ENCODE measurements around the gene PMVK. TPM values are rescaled to one million over a fixed set of nuclear protein-coding genes. Genes with fewer than 3 reads are reported as not detected.

Gene PMVK
- total RNA-seq (12.5 and 18.5 TPM in 2 replicates), polyA plus RNA-seq (53.5 and 59.2 TPM in 2 replicates)

- Histone ChIP-seq H4K20me1 (ENCODE audit: insufficient read depth, poor library complexity, severe bottlenecking) (no peaks in the 10 kb centered on the region), H3K4me1 (ENCODE audit: insufficient read depth) (peaks cover 8% of the 10 kb centered on the region), H3K9me3 (ENCODE audit: low read depth) (no peaks in the 10 kb centered on the region), H3K27ac (peak within 1 kb of the TSS; percentile 96), H3K4me3 (peak within 1 kb of the TSS; percentile 26), H3K79me2 (peaks cover 9% of the 10 kb centered on the region), H3K36me3 (replicated peaks; ENCODE audit: insufficient read depth, low read depth) (no peaks in the 10 kb centered on the region), H3K9me2 (replicated peaks; ENCODE audit: insufficient read depth) (no peaks in the 10 kb centered on the region), H3K4me2 (peak within 1 kb of the TSS; percentile 69), H2AFZ (peak within 1 kb of the TSS; percentile 71), H3K27me3 (no peaks in the 10 kb centered on the region)
- peak; percentile 41 for TF ChIP-seq CTCF (IDR thresholded peaks at IDR 0.05; ENCODE audit: poor library complexity)
- no peak for TF ChIP-seq EZH2phosphoT487 (IDR thresholded peaks at IDR 0.05; ENCODE audit: low read depth, severe bottlenecking, unreplicated experiment)
- under 1% methylated on average over 45 of the region's 45 CpGs for WGBS (ENCODE audit: low lambda C conversion rate, missing lambda C conversion rate)
- DNase-seq (ENCODE audit: low spot score): peak; percentile 97
Measured at GRCh38 chr1:154936555-154937084, at the start of gene PMVK. TSS of gene PMVK (minus strand) at chr1:154936719. CDS start at chr1:154936685, 34 bp downstream.

GRCh38 chr1:154983776-154984466, 47.4 kb upstream of the PMVK start:
- H3K27me3 ChIP-seq: no peaks in the 10 kb centered on the region
- H4K20me1 ChIP-seq (ENCODE audit: insufficient read depth, poor library complexity, severe bottlenecking): no peaks in the 10 kb centered on the region
- no peaks in the 10 kb centered on the region for H3K36me3 ChIP-seq (replicated peaks; ENCODE audit: insufficient read depth, low read depth)
- TF ChIP-seq CTCF (IDR thresholded peaks at IDR 0.05; ENCODE audit: poor library complexity): no peak
- no peak for TF ChIP-seq EZH2 (IDR thresholded peaks at IDR 0.05; ENCODE audit: borderline replicate concordance)
- no peak for TF ChIP-seq EZH2phosphoT487 (IDR thresholded peaks at IDR 0.05; ENCODE audit: low read depth, severe bottlenecking, unreplicated experiment)
- H3K4me3 ChIP-seq: peak overlapping the region; percentile 46
- no peaks in the 10 kb centered on the region for H3K9me3 ChIP-seq (ENCODE audit: low read depth)
- H3K4me1 ChIP-seq (ENCODE audit: insufficient read depth): peaks cover 11% of the 10 kb centered on the region
- no peak for DNase-seq (ENCODE audit: low spot score)
- no peaks in the 10 kb centered on the region for H3K9me2 ChIP-seq (replicated peaks; ENCODE audit: insufficient read depth)
- peak overlapping the region; percentile 49 for H3K27ac ChIP-seq
- 17% methylated on average over 17 of the region's 17 CpGs for WGBS (ENCODE audit: low lambda C conversion rate, missing lambda C conversion rate)
- H3K79me2 ChIP-seq: peaks cover 48% of the 10 kb centered on the region
- no peak overlapping the region for H2AFZ ChIP-seq
- peak overlapping the region; percentile 95 for H3K4me2 ChIP-seq

GRCh38 chr1:154982897-154983648, 46.6 kb upstream of the PMVK start, which contains the start of gene FLAD1:
TSS of gene FLAD1 (plus strand) at chr1:154983344. CDS start at chr1:154983695, 351 bp downstream.
- WGBS (ENCODE audit: low lambda C conversion rate, missing lambda C conversion rate): under 1% methylated on average over 26 of the region's 26 CpGs
- Histone ChIP-seq H3K27me3 (no peaks in the 10 kb centered on the region), H3K4me3 (peak within 1 kb of the TSS; percentile 46), H4K20me1 (ENCODE audit: insufficient read depth, poor library complexity, severe bottlenecking) (no peaks in the 10 kb centered on the region), H2AFZ (peak within 1 kb of the TSS; percentile 26), H3K36me3 (replicated peaks; ENCODE audit: insufficient read depth, low read depth) (no peaks in the 10 kb centered on the region), H3K9me3 (ENCODE audit: low read depth) (no peaks in the 10 kb centered on the region), H3K9me2 (replicated peaks; ENCODE audit: insufficient read depth) (no peaks in the 10 kb centered on the region), H3K27ac (peak within 1 kb of the TSS; percentile 49), H3K4me1 (ENCODE audit: insufficient read depth) (peaks cover 11% of the 10 kb centered on the region), H3K4me2 (peak within 1 kb of the TSS; percentile 95), H3K79me2 (peaks cover 52% of the 10 kb centered on the region)
- TF ChIP-seq CTCF (IDR thresholded peaks at IDR 0.05; ENCODE audit: poor library complexity): no peak
- no peak for TF ChIP-seq EZH2 (IDR thresholded peaks at IDR 0.05; ENCODE audit: borderline replicate concordance)
- no peak for TF ChIP-seq EZH2phosphoT487 (IDR thresholded peaks at IDR 0.05; ENCODE audit: low read depth, severe bottlenecking, unreplicated experiment)
- peak; percentile 99 for DNase-seq (ENCODE audit: low spot score)
